H1 (cell line): ENCODE data around the gene PTAR1.
A peak's percentile ranks its signal among the peaks of the same experiment; 100 is the strongest.

Experiments used
- CBX5 ChIP-seq: fragments of 300-800, 300-1000 bp; sonication (generic); IDR thresholded peaks from 2 replicates; pipeline ENCODE4 v1.7.1; 2016; ENCODE audit warnings: antibody characterized with exemption, low read length, low read depth
- CTCF ChIP-seq, 3 experiments: IDR thresholded peaks; 1 replicate in 2 of 3; 2 replicates in 1 of 3; pipeline versions ENCODE4 v1.5.1 to v1.6.1; 2011; ENCODE audit warnings: low read length in 3 of 3, mild to moderate bottlenecking in 3 of 3, inconsistent platforms in 2 of 3, low read depth in 1 of 3, moderate library complexity in 1 of 3; ENCODE audit not compliant: insufficient read depth in 1 of 3; ENCODE audit errors: control extremely low read depth in 1 of 3
- GABPA ChIP-seq: IDR thresholded peaks from 2 replicates; pipeline ENCODE4 v1.6.1; 2011; ENCODE audit warnings: mild to moderate bottlenecking, low read length, moderate library complexity, borderline replicate concordance; ENCODE audit not compliant: insufficient read depth
- MAFK ChIP-seq: IDR thresholded peaks from 2 replicates; pipeline ENCODE4 v1.6.1; 2012; ENCODE audit warnings: low read depth, mild to moderate bottlenecking, improper control_type of control experiment, low read length
- SIN3A ChIP-seq, 2 experiments: IDR thresholded peaks in 1 of 2; conservative IDR thresholded peaks in 1 of 2; 2 replicates each; pipeline ENCODE4 v1.6.1; 2011 to 2012; ENCODE audit warnings: low read length in 2 of 2, improper control_type of control experiment in 1 of 2, low read depth in 1 of 2, mild to moderate bottlenecking in 1 of 2
- USF2 ChIP-seq: IDR thresholded peaks from 2 replicates; pipeline ENCODE4 v1.6.1; 2011; ENCODE audit warnings: low read length, improper control_type of control experiment

DNA sequence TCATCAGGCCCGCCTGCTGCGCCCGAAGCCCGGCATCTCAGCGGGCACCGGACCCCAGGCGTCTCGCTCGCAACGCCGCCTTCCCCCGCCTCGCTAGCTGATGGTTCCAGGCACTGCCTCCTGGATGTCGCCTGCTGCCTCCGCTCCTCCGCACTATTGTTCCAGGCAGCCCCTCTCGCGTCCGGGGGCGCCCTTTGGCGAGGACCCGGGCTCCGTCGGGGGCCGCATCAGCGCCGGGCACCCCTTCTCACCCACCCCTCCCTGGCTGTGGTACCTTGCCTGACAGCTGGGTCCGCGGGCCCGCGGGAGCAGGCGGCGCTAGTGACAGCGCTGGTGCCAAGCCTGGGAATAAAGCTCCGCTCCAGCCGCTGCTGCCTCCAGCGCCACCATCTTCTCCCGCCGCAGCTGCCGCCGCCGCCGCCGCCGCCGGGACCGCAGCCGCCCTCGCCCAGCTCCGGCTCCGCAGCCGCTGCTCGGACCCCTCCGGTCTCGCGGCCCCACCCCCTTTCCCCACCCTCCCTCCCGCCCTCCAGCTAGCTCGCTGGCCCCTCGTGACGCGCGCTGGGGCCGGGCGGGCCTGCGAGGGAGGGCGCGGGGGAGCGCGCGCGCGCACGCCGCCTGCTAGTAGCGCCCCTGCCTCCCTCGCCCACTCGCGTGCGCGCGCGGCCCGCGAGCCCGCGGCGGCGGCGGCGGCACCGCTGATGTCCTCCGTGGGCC lies 87.8 kb downstream of the PTAR1 start, which contains the start of gene APBA1:
- TF ChIP-seq GABPA = no peak
- peak in 1 of 2 experiments; percentile 54; a peak in 1 of 4 replicates for TF ChIP-seq SIN3A (conservative IDR thresholded peaks at IDR 0.05 in 1 of 2, IDR thresholded peaks at IDR 0.05 in 1 of 2; ENCODE audit: low read depth in 1 of 2, low read length in 2 of 2)
- TF ChIP-seq USF2 = no peak
- TF ChIP-seq MAFK = no peak
- no peak for TF ChIP-seq CBX5
- no peak for TF ChIP-seq CTCF (IDR thresholded peaks at IDR 0.05; ENCODE audit: control extremely low read depth in 1 of 3, insufficient read depth in 1 of 3, low read depth in 1 of 3, low read length in 3 of 3)
